GM18499 (cell line): Measurements from ENCODE around the gene MYOZ3.

Experiments used
- ATAC-seq: cut with Tn5 transposase; IDR thresholded peaks from one replicate; pipeline ENCODE4 v1.9.1; 2021; ENCODE audit warnings: moderate number of reproducible peaks; ENCODE audit not compliant: insufficient read depth, unreplicated experiment

Gene MYOZ3

GRCh38 chr5:150661086-150661485 lies at the start of gene MYOZ3:
TSS of gene MYOZ3 (plus strand) at chr5:150661251. CDS start at chr5:150662942, 1,691 bp downstream.
- no peak for ATAC-seq

DNA sequence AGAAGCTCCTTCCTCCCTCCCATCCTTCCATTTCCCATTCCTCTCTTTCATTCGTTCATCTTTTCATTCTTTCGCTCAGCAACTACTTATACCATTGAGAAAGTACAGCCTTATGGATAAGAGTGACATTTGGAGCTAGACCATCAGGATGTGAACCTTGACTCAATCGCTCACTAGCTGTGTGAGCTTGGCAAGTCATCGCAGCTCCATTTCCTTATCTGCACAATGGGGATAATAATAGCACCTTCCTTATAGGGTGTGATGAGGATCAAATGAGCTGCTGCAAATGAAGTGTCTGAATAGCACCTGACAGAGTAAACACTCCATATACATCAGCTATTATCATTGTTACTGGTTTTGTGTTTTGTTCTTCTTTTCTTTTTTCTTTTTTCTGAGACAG lies 48.6 kb upstream of the MYOZ3 start:
- no peak for ATAC-seq

DNA sequence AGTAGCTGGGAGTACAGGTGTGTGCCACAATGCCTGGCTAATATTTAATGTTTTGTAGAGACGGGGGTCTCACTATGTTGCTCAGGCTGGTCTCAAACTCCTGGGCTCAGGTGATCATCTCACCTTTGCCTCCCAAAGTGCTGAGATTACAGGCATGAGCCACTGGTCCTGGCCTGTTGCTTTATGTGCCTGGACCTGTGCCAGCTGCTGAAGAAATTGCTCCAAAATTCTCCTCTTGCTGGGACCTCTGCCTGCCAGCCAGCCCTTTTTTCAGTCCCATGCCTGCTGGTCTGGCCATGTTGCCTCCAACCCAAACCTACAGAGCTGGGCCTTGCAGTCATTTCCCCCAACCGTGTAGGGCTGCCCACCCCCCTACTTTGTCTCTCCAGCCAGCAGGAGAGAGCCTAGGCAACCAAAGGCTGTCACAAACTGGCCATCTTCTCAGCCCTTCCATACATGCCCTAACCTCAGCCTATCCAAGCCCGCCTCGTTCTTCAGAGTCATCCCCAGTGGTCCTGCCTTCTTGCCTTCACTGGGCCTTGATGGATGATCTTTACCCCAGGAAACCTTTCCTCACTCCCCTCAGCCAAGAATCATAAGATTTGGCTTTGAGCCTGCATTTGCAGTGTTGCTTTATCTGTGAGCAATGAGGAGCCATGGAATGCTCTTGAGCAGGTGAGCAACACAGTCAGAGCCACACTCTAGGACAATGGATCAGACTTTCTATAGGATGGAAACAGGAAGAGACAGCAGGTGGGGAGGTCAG lies 48.0 kb upstream of the MYOZ3 start:
- ATAC-seq: no peak

- no peak for ATAC-seq
Observed at GRCh38 chr5:150613991-150614660, 46.9 kb upstream of the MYOZ3 start.

- no peak for ATAC-seq
Observed at GRCh38 chr5:150614661-150615060, 46.4 kb upstream of the MYOZ3 start.

GRCh38 chr5:150615141-150615699 lies 45.8 kb upstream of the MYOZ3 start:
- no peak for ATAC-seq

DNA sequence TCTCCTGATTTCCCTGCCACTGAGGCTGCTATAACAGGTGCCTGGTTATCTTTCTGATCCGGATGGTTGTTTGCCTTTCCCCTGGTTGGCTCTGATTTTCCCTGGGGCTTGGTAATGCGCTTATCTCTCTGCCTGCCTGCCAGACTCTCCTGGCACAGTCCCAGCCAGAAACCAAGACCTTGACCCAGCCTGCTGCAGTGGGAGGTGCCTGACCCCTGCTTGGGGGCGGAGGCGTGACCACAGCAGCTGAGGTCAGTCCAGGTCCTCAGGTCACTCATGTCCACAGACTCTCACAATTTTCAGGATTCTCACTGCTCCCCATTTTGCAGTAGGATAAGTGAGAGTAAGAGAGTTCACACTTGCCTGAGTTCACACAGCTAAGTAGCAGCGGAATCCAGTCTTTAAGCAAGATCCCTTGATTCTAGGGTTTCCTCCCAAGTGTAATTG lies 45.0 kb upstream of the MYOZ3 start:
- ATAC-seq: no peak

DNA sequence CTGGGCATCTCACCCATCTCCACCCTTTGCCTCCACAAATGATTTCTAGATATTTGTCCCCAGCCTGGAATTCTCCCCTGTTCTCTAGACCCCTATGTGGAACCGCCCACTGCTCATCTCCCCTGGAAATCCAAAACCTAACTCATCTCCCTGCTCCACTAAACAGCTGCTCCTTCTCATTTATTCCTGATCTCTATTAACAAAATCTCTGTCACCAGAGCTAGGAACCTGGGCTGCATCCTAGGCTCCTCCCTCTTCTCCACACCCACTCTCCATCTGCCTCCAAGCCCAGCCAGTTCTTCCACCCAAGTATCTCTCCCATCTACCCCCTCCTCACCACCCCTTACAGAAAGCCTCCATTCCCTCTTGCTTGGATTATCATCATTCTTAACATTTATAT lies 44.5 kb upstream of the MYOZ3 start:
- ATAC-seq: no peak

- no peak for ATAC-seq
Observed at GRCh38 chr5:150618163-150618562, 42.9 kb upstream of the MYOZ3 start.

GRCh38 chr5:150618588-150619281 lies 42.3 kb upstream of the MYOZ3 start:
- ATAC-seq: no peak

GRCh38 chr5:150619359-150620230 lies 41.5 kb upstream of the MYOZ3 start:
- no peak for ATAC-seq

DNA sequence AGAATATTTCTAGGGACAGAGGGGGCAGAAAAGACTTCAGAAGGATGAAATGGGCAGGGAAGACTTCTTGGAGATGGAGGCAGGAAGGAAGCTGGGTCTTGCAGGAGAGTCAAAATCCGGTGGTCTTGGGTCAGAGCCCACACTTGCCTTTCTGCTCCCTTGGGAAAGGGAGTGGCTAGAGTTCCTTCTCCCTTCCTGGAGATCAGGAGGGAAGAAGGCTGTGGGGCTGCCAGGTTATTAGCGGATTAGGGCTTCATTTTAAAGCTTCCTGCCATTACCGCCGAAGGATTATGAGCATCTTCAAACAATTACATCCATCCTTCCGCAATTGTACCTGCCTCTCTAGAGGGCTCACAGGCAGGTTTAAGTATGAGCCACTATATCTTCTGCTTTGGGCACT lies 39.8 kb upstream of the MYOZ3 start:
- ATAC-seq: no peak

GRCh38 chr5:150622157-150622556 lies 38.9 kb upstream of the MYOZ3 start:
- no peak for ATAC-seq

- ATAC-seq: no peak
Observed at GRCh38 chr5:150623152-150623877, 37.7 kb upstream of the MYOZ3 start.

DNA sequence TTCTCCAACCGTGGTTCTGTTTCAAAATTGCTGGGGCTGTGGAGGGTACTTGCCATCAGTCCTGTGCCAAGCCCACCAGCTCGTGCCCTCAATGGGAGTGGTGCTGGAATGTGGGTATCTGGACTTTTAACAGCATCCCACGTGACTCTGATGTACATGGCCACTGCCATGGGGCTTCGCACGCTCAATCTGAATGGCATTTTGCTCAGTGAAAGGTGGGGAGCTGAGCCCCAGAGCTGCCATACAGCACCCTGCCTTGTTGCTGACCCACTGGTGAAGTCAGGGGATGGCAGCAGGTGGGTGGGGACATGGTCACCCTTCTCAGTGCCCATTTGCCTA lies 37.2 kb upstream of the MYOZ3 start:
- no peak for ATAC-seq

DNA sequence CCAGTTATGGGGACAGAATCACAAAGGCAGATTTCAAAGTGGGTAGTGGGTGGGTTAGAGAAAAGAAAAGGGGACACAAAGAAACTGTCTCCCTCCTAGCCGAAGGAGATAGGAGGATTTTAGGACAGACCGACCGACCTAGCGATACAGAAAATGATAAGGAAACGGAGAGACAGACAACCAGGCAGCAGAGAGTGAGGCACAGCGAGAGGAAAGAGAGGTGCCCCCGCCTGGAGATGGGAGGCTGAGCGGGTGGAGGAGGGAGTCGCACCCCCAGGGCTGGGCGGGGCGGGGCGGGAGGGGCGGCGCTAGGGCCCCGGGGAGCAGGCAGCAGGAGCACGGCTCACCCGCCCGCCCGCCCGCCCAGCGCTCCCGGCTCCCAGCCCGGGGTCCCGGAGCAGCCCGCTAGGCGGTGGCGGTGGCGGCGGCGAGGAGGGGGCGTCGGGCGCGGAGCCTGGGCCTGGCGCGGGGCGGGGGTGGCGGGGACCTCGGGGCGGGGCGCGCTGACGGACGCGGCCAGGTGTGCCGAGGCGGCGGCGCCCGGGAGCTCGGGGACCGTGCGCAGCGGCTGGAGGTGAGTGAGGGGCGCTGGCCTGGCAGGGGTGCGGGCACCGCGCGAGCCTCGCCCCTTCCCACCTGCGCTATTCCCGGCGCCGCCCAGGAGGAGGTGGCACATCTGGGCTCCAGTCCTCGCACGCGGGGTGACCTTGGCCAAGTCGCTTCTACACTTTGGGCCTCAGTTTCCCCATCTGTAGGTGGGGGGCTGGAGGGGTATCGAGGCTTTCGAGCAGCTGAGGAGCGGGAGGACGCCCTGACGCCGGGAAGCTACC lies 36.5 kb upstream of the MYOZ3 start:
- ATAC-seq: no peak

DNA sequence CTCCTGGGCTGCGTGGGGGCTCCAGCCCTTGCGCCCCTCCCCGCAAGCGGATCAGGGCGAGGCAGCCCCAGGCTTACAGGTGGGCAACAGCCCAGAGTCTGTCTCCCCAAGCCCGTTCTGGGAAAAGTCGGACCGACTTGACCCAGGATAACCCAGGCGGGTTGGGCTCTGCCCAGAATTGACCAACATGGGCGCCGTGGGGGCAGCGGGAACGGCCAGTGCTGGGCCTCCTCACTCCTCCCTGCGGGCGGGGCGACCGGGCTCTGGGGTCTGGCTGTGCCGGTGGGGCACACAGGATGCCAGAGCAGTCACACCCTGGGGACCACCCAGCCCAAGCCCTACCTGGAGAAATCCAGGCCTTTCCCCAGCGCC lies 35.9 kb upstream of the MYOZ3 start:
- no peak for ATAC-seq

- peak; percentile 40 for ATAC-seq
Observed at GRCh38 chr5:150625831-150626746, 35.0 kb upstream of the MYOZ3 start.
